PC-3 (cell line): Measurements from ENCODE around the gene NCR1.
"Not testable (repeated sequence)": the region's sequence is repeated elsewhere in the genome, so short reads cannot be mapped to it uniquely, and the experiment has no call there.

ENCODE experiments used
- EZH2phosphoT487 ChIP-seq: fragments of 300-600 bp; sonication (generic); IDR thresholded peaks from 2 replicates; pipeline ENCODE4 v1.6.1; 2018; ENCODE audit warnings: mild to moderate bottlenecking, antibody characterized with exemption, low read length, borderline replicate concordance
- TF ChIP-seq, protein P1 (sequence below): fragments of 300-600 bp; sonication (generic); conservative IDR thresholded peaks from 2 replicates; pipeline ENCODE4 v1.5.1; 2017; ENCODE audit warnings: antibody characterized with exemption, low read depth, mild to moderate bottlenecking, low read length

DNA sequence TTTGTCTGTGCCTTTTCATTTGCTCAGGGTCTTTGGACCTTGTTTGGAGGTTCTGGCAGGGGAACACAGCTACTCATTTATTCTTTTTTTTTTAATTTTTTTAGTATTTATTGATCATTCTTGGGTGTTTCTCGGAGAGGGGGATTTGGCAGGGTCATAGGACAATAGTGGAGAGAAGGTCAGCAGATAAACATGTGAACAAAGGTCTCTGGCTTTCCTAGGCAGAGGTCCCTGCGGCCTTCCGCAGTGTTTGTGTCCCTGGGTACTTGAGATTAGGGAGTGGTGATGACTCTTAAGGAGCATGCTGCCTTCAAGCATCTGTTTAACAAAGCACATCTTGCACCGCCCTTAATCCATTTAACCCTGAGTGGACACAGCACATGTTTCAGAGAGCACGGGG lies 2.0 kb downstream of the NCR1 start:
- not testable (repeated sequence) for TF ChIP-seq EZH2phosphoT487
- TF ChIP-seq, protein P1, sequence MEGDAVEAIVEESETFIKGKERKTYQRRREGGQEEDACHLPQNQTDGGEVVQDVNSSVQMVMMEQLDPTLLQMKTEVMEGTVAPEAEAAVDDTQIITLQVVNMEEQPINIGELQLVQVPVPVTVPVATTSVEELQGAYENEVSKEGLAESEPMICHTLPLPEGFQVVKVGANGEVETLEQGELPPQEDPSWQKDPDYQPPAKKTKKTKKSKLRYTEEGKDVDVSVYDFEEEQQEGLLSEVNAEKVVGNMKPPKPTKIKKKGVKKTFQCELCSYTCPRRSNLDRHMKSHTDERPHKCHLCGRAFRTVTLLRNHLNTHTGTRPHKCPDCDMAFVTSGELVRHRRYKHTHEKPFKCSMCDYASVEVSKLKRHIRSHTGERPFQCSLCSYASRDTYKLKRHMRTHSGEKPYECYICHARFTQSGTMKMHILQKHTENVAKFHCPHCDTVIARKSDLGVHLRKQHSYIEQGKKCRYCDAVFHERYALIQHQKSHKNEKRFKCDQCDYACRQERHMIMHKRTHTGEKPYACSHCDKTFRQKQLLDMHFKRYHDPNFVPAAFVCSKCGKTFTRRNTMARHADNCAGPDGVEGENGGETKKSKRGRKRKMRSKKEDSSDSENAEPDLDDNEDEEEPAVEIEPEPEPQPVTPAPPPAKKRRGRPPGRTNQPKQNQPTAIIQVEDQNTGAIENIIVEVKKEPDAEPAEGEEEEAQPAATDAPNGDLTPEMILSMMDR, result not testable (repeated sequence)
